GM23338 (cell line): ENCODE results near the gene L3MBTL1. TPM values are rescaled to one million over a fixed set of nuclear protein-coding genes. Genes with fewer than 3 reads are reported as not detected.

ENCODE experiments used
- ATAC-seq: fragments of 200-7000 bp; cut with Tn5 transposase; 3 replicates; pipeline ENCODE4 v1.9.1; 2020
- DNase-seq: peaks from one replicate; pipeline ENCODE4 v3.0.0-alpha.2; 2015; ENCODE audit warnings: low spot score
- H2AFZ ChIP-seq: fragments of 200-600 bp; sonication (generic); 2 replicates; pipeline ENCODE4 v1.8.0; 2016; ENCODE audit warnings: antibody characterized with exemption, mild to moderate bottlenecking, moderate library complexity
- H3F3A ChIP-seq: fragments of 200-600 bp; sonication (generic); replicated peaks from 2 replicates; pipeline ENCODE4 v1.8.0; 2017; ENCODE audit warnings: antibody characterized with exemption, mixed run types, low read depth
- H3K27ac ChIP-seq: fragments of 200-600 bp; sonication (generic); 2 replicates; pipeline ENCODE4 v1.6.1; 2016; ENCODE audit warnings: low read depth
- H3K27me3 ChIP-seq: fragments of 200-600 bp; sonication (generic); 2 replicates; pipeline ENCODE4 v1.8.0; 2016; ENCODE audit warnings: mild to moderate bottlenecking, mixed run types, moderate library complexity; ENCODE audit not compliant: insufficient read depth
- H3K36me3 ChIP-seq: fragments of 200-600 bp; sonication (generic); 2 replicates; pipeline ENCODE4 v1.8.0; 2016; ENCODE audit warnings: mild to moderate bottlenecking; ENCODE audit not compliant: insufficient read depth
- H3K4me1 ChIP-seq: fragments of 200-600 bp; sonication (generic); 2 replicates; pipeline ENCODE4 v1.8.0; 2016; ENCODE audit warnings: mild to moderate bottlenecking, moderate library complexity; ENCODE audit not compliant: insufficient read depth
- H3K4me2 ChIP-seq: fragments of 200-600 bp; sonication (generic); 2 replicates; pipeline ENCODE4 v1.7.1; 2017; ENCODE audit warnings: mixed run types
- H3K4me3 ChIP-seq: fragments of 200-600 bp; sonication (generic); 2 replicates; pipeline ENCODE4 v1.6.1; 2016; ENCODE audit warnings: mixed run types
- H3K79me2 ChIP-seq: fragments of 200-600 bp; sonication (generic); replicated peaks from 2 replicates; pipeline ENCODE4 v1.8.0; 2017; ENCODE audit warnings: mild to moderate bottlenecking; ENCODE audit not compliant: insufficient read depth
- H3K9me2 ChIP-seq: fragments of 200-600 bp; sonication (generic); 2 replicates; pipeline ENCODE4 v1.8.0; 2017; ENCODE audit not compliant: insufficient read depth
- H4K20me1 ChIP-seq: fragments of 200-600 bp; sonication (generic); replicated peaks from 2 replicates; pipeline ENCODE4 v1.8.0; 2017; ENCODE audit warnings: mild to moderate bottlenecking; ENCODE audit not compliant: insufficient read depth
- H3K27ac Mint-ChIP-seq: 2 replicates; pipeline ENCODE4 v1.8.0; 2020; ENCODE audit warnings: inconsistent platforms, mild to moderate bottlenecking, moderate library complexity, mixed read lengths
- H3K27me3 Mint-ChIP-seq: 3 replicates; pipeline ENCODE4 v1.8.0; 2022; ENCODE audit warnings: low read depth, mild to moderate bottlenecking, moderate library complexity, mixed read lengths, inconsistent platforms; ENCODE audit not compliant: insufficient read depth, poor library complexity
- H3K36me3 Mint-ChIP-seq: 3 replicates; pipeline ENCODE4 v1.8.0; 2021; ENCODE audit warnings: low read depth, mild to moderate bottlenecking, inconsistent platforms, moderate library complexity, mixed read lengths
- H3K4me1 Mint-ChIP-seq: 3 replicates; pipeline ENCODE4 v1.8.0; 2020; ENCODE audit warnings: mild to moderate bottlenecking, inconsistent platforms, mixed read lengths
- H3K4me3 Mint-ChIP-seq: 3 replicates; pipeline ENCODE4 v1.8.0; 2021; ENCODE audit warnings: moderate library complexity, mild to moderate bottlenecking, inconsistent platforms, mixed read lengths
- H3K9me3 Mint-ChIP-seq: 3 replicates; pipeline ENCODE4 v1.8.0; 2020; ENCODE audit warnings: moderate library complexity, mild to moderate bottlenecking, inconsistent platforms, mixed read lengths
- CREB1 ChIP-seq: fragments of 250-450 bp; sonication (Bioruptor Pico); IDR thresholded peaks from 2 replicates; pipeline ENCODE4 v1.5.0; 2020; ENCODE audit warnings: low read depth, mild to moderate bottlenecking, moderate library complexity
- EZH2 ChIP-seq: fragments of 200-600 bp; sonication (generic); IDR thresholded peaks from one replicate; pipeline ENCODE4 v1.8.0; 2017; ENCODE audit warnings: antibody characterized with exemption, mild to moderate bottlenecking, low read depth; ENCODE audit not compliant: unreplicated experiment
- EZH2phosphoT487 ChIP-seq: fragments of 200-600 bp; sonication (generic); IDR thresholded peaks from one replicate; pipeline ENCODE4 v1.8.1; 2018; ENCODE audit warnings: antibody characterized with exemption; ENCODE audit not compliant: unreplicated experiment
- JUNB ChIP-seq: IDR thresholded peaks from one replicate; pipeline ENCODE4 v1.6.1; 2016; ENCODE audit warnings: antibody characterized with exemption; ENCODE audit not compliant: unreplicated experiment
- NANOG ChIP-seq: IDR thresholded peaks from 2 replicates; pipeline ENCODE4 v1.6.1; 2016; ENCODE audit warnings: antibody characterized with exemption, borderline replicate concordance
- POLR2AphosphoS5 ChIP-seq: IDR thresholded peaks from 2 replicates; pipeline ENCODE4 v1.6.1; 2016; ENCODE audit warnings: antibody characterized with exemption, low read depth
- STAT1 ChIP-seq: IDR thresholded peaks from one replicate; pipeline ENCODE4 v1.6.1; 2016; ENCODE audit warnings: antibody characterized with exemption; ENCODE audit not compliant: unreplicated experiment
- ZNF114 ChIP-seq: fragments of 250-450 bp; sonication (Bioruptor Pico); IDR thresholded peaks from 2 replicates; pipeline ENCODE4 v1.5.0; 2020; ENCODE audit warnings: mild to moderate bottlenecking, moderate library complexity
- ZNF331 ChIP-seq: fragments of 250-450 bp; sonication (Bioruptor Pico); IDR thresholded peaks from 2 replicates; pipeline ENCODE4 v1.5.0; 2020; ENCODE audit warnings: low read depth, mild to moderate bottlenecking, moderate library complexity
- polyA plus RNA-seq: library from polyadenylated mRNA; unstranded; fragments of >200 nt; fragmentation: Nextera tagmentation; extraction: Ambion mirVana; gene quantifications from 2 replicates; pipeline ENCODE4 v1.2.1, GENCODE V29; 2016
- total RNA-seq: library from RNA; depleted of rRNA; stranded (reverse); fragments of >200 nt; shearing (Covaris generic); gene quantifications from 2 replicates; pipeline ENCODE4 v1.2.3, GENCODE V29; 2014
- TF ChIP-seq, protein P1 (sequence below): fragments of 250-450 bp; sonication (Bioruptor Pico); IDR thresholded peaks from 2 replicates; pipeline ENCODE4 v1.5.0; 2020; ENCODE audit warnings: mild to moderate bottlenecking, moderate library complexity
- TF ChIP-seq, protein P2 (sequence below), 2 experiments: fragments of 200-600 bp in 1 of 2; sonication (generic) in 1 of 2; conservative IDR thresholded peaks; 2 replicates each; pipeline versions ENCODE4 v1.5.1 to v1.6.1; 2016 to 2017; ENCODE audit warnings: antibody characterized with exemption in 2 of 2, low read depth in 2 of 2, mild to moderate bottlenecking in 2 of 2, moderate library complexity in 1 of 2
- TF ChIP-seq, protein P3 (sequence below): IDR thresholded peaks from 2 replicates; pipeline ENCODE4 v1.6.1; 2016; ENCODE audit warnings: antibody characterized with exemption
- TF ChIP-seq, protein P4 (sequence below): IDR thresholded peaks from one replicate; pipeline ENCODE4 v1.6.1; 2018; ENCODE audit warnings: antibody characterized with exemption; ENCODE audit not compliant: unreplicated experiment

Gene L3MBTL1
- total and polyA plus RNA-seq, 2 experiments from 2014 or later = 6.5 to 33.6 TPM

DNA sequence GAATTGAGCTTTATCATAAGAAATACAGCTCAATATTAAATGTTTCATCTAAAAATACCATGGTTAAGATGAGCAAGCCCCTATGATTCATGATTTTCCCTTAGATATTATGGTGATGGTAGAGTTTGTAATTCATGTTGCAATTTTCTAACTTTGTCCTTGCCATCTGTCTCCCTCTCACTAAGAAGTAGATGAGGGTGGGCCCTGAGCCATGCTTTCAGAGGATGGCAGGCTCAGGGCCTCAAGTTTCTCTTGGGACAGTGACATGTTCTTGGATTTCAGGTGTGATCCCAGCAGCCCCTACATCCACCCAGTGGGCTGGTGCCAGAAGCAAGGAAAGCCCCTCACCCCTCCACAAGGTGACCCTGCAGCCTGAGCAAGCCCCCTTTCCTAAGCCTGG, 25.6 kb downstream of the L3MBTL1 start:
- no peak overlapping the region for H3K27ac ChIP-seq
- no peak overlapping the region for H3K4me2 ChIP-seq
- H3F3A ChIP-seq = no peaks in the 10 kb centered on the region
- Mint-ChIP-seq H3K36me3 (peaks cover 9% of the 10 kb centered on the region; the same call in 1 of the 3 replicates), H3K4me3 (no peak overlapping the region), H3K27ac (no peak overlapping the region), H3K4me1 (no peaks in the 10 kb centered on the region), H3K27me3 (peaks cover 9% of the 10 kb centered on the region), H3K9me3 (no peaks in the 10 kb centered on the region; the same call in 1 of the 3 replicates)
- H3K79me2 ChIP-seq = no peaks in the 10 kb centered on the region
- TF ChIP-seq EZH2 (no peak), STAT1 (no peak), NANOG (no peak), POLR2AphosphoS5 (no peak), CREB1 (CRISPR knock-in tag) (no peak), ZNF114 (CRISPR knock-in tag) (no peak), JUNB (no peak), EZH2phosphoT487 (no peak), ZNF331 (CRISPR knock-in tag) (no peak)
- TF ChIP-seq, protein P1, sequence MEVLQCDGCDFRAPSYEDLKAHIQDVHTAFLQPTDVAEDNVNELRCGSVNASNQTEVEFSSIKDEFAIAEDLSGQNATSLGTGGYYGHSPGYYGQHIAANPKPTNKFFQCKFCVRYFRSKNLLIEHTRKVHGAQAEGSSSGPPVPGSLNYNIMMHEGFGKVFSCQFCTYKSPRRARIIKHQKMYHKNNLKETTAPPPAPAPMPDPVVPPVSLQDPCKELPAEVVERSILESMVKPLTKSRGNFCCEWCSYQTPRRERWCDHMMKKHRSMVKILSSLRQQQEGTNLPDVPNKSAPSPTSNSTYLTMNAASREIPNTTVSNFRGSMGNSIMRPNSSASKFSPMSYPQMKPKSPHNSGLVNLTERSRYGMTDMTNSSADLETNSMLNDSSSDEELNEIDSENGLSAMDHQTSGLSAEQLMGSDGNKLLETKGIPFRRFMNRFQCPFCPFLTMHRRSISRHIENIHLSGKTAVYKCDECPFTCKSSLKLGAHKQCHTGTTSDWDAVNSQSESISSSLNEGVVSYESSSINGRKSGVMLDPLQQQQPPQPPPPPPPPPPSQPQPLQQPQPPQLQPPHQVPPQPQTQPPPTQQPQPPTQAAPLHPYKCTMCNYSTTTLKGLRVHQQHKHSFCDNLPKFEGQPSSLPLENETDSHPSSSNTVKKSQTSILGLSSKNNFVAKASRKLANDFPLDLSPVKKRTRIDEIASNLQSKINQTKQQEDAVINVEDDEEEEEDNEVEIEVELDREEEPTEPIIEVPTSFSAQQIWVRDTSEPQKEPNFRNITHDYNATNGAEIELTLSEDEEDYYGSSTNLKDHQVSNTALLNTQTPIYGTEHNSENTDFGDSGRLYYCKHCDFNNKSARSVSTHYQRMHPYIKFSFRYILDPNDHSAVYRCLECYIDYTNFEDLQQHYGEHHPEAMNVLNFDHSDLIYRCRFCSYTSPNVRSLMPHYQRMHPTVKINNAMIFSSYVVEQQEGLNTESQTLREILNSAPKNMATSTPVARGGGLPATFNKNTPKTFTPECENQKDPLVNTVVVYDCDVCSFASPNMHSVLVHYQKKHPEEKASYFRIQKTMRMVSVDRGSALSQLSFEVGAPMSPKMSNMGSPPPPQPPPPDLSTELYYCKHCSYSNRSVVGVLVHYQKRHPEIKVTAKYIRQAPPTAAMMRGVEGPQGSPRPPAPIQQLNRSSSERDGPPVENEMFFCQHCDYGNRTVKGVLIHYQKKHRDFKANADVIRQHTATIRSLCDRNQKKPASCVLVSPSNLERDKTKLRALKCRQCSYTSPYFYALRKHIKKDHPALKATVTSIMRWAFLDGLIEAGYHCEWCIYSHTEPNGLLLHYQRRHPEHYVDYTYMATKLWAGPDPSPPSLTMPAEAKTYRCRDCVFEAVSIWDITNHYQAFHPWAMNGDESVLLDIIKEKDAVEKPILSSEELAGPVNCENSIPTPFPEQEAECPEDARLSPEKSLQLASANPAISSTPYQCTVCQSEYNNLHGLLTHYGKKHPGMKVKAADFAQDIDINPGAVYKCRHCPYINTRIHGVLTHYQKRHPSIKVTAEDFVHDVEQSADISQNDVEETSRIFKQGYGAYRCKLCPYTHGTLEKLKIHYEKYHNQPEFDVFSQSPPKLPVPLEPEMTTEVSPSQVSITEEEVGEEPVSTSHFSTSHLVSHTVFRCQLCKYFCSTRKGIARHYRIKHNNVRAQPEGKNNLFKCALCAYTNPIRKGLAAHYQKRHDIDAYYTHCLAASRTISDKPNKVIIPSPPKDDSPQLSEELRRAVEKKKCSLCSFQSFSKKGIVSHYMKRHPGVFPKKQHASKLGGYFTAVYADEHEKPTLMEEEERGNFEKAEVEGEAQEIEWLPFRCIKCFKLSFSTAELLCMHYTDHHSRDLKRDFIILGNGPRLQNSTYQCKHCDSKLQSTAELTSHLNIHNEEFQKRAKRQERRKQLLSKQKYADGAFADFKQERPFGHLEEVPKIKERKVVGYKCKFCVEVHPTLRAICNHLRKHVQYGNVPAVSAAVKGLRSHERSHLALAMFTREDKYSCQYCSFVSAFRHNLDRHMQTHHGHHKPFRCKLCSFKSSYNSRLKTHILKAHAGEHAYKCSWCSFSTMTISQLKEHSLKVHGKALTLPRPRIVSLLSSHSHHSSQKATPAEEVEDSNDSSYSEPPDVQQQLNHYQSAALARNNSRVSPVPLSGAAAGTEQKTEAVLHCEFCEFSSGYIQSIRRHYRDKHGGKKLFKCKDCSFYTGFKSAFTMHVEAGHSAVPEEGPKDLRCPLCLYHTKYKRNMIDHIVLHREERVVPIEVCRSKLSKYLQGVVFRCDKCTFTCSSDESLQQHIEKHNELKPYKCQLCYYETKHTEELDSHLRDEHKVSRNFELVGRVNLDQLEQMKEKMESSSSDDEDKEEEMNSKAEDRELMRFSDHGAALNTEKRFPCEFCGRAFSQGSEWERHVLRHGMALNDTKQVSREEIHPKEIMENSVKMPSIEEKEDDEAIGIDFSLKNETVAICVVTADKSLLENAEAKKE (CRISPR knock-in tag) = no peak
- TF ChIP-seq, protein P2, sequence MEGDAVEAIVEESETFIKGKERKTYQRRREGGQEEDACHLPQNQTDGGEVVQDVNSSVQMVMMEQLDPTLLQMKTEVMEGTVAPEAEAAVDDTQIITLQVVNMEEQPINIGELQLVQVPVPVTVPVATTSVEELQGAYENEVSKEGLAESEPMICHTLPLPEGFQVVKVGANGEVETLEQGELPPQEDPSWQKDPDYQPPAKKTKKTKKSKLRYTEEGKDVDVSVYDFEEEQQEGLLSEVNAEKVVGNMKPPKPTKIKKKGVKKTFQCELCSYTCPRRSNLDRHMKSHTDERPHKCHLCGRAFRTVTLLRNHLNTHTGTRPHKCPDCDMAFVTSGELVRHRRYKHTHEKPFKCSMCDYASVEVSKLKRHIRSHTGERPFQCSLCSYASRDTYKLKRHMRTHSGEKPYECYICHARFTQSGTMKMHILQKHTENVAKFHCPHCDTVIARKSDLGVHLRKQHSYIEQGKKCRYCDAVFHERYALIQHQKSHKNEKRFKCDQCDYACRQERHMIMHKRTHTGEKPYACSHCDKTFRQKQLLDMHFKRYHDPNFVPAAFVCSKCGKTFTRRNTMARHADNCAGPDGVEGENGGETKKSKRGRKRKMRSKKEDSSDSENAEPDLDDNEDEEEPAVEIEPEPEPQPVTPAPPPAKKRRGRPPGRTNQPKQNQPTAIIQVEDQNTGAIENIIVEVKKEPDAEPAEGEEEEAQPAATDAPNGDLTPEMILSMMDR (conservative IDR thresholded peaks at IDR 0.05; ENCODE audit: low read depth in 2 of 2) = no peak
- TF ChIP-seq, protein P3, sequence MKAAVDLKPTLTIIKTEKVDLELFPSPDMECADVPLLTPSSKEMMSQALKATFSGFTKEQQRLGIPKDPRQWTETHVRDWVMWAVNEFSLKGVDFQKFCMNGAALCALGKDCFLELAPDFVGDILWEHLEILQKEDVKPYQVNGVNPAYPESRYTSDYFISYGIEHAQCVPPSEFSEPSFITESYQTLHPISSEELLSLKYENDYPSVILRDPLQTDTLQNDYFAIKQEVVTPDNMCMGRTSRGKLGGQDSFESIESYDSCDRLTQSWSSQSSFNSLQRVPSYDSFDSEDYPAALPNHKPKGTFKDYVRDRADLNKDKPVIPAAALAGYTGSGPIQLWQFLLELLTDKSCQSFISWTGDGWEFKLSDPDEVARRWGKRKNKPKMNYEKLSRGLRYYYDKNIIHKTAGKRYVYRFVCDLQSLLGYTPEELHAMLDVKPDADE = no peak
- TF ChIP-seq, protein P4, sequence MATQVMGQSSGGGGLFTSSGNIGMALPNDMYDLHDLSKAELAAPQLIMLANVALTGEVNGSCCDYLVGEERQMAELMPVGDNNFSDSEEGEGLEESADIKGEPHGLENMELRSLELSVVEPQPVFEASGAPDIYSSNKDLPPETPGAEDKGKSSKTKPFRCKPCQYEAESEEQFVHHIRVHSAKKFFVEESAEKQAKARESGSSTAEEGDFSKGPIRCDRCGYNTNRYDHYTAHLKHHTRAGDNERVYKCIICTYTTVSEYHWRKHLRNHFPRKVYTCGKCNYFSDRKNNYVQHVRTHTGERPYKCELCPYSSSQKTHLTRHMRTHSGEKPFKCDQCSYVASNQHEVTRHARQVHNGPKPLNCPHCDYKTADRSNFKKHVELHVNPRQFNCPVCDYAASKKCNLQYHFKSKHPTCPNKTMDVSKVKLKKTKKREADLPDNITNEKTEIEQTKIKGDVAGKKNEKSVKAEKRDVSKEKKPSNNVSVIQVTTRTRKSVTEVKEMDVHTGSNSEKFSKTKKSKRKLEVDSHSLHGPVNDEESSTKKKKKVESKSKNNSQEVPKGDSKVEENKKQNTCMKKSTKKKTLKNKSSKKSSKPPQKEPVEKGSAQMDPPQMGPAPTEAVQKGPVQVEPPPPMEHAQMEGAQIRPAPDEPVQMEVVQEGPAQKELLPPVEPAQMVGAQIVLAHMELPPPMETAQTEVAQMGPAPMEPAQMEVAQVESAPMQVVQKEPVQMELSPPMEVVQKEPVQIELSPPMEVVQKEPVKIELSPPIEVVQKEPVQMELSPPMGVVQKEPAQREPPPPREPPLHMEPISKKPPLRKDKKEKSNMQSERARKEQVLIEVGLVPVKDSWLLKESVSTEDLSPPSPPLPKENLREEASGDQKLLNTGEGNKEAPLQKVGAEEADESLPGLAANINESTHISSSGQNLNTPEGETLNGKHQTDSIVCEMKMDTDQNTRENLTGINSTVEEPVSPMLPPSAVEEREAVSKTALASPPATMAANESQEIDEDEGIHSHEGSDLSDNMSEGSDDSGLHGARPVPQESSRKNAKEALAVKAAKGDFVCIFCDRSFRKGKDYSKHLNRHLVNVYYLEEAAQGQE = no peak
- H3K9me2 ChIP-seq = no peaks in the 10 kb centered on the region
- no peaks in the 10 kb centered on the region for H3K36me3 ChIP-seq
- DNase-seq = no peak
- no peaks in the 10 kb centered on the region for H3K27me3 ChIP-seq
- H4K20me1 ChIP-seq = no peaks in the 10 kb centered on the region
- no peak overlapping the region for H3K4me3 ChIP-seq
- ATAC-seq = no peak
- no peaks in the 10 kb centered on the region for H3K4me1 ChIP-seq
- H2AFZ ChIP-seq = no peak overlapping the region
